ENCODE measurements around the gene NUDT8. TPM values are rescaled to one million over a fixed set of nuclear protein-coding genes. Genes with fewer than 3 reads are reported as not detected.
"Not testable (repeated sequence)": the region's sequence is repeated elsewhere in the genome, so short reads cannot be mapped to it uniquely, and the experiment has no call there.

NUDT8 gene
- polyA plus RNA-seq, 1 donor (not counting 4 experiments of a cell fraction or from before 2014, with no cell fraction given): 1.1 TPM

GRCh38 chr11:67627441-67627811 lies 2.3 kb downstream of the NUDT8 start:
- Histone ChIP-seq H2AFZ (ENCODE audit: control insufficient read depth, low read length) (no peak overlapping the region), H4K20me1 (ENCODE audit: control insufficient read depth, extremely low read depth, insufficient read depth, low read length) (no peaks in the 10 kb centered on the region), H3K27me3 (ENCODE audit: control insufficient read depth, extremely low read depth, insufficient read depth, low read length) (no peaks in the 10 kb centered on the region), H3K4me1 (ENCODE audit: control insufficient read depth, extremely low read depth, insufficient read depth, low read length) (peaks cover 6% of the 10 kb centered on the region), H3K9me1 (ENCODE audit: control insufficient read depth, extremely low read depth, insufficient read depth, low read length) (no peaks in the 10 kb centered on the region), H3K79me2 (ENCODE audit: control insufficient read depth, insufficient read depth, low read length) (no peaks in the 10 kb centered on the region), H3K9ac (ENCODE audit: control insufficient read depth, extremely low read depth, insufficient read depth, low read length) (no peak overlapping the region), H3K9me3 (ENCODE audit: control insufficient read depth, low read depth, low read length) (no peaks in the 10 kb centered on the region), H3K36me3 (ENCODE audit: control insufficient read depth in 2 of 2, extremely low read depth in 1 of 2, insufficient read depth in 2 of 2, low read length in 2 of 2) (no peaks in the 10 kb centered on the region), H3K27ac (ENCODE audit: control insufficient read depth, insufficient read depth, low read length) (no peak overlapping the region), H3K4me3 (ENCODE audit: control insufficient read depth in 2 of 3, extremely low read depth in 1 of 3, insufficient read depth in 2 of 3, low read depth in 1 of 3, low read length in 3 of 3) (no peak overlapping the region), H3K4me2 (ENCODE audit: control insufficient read depth, extremely low read depth, insufficient read depth, low read depth, low read length) (no peak overlapping the region)
- dilution Hi-C loops (cut with MboI; ENCODE audit: extremely low pct_ligation_motif_present, low sequenced_read_pairs): no loop called here
- DNase-seq (ENCODE audit: low read depth, low spot score): no peak
- FAIRE-seq: no peak
- no peak for TF ChIP-seq EZH2 (IDR thresholded peaks at IDR 0.05; ENCODE audit: low read length)
- TF ChIP-seq, protein P1, sequence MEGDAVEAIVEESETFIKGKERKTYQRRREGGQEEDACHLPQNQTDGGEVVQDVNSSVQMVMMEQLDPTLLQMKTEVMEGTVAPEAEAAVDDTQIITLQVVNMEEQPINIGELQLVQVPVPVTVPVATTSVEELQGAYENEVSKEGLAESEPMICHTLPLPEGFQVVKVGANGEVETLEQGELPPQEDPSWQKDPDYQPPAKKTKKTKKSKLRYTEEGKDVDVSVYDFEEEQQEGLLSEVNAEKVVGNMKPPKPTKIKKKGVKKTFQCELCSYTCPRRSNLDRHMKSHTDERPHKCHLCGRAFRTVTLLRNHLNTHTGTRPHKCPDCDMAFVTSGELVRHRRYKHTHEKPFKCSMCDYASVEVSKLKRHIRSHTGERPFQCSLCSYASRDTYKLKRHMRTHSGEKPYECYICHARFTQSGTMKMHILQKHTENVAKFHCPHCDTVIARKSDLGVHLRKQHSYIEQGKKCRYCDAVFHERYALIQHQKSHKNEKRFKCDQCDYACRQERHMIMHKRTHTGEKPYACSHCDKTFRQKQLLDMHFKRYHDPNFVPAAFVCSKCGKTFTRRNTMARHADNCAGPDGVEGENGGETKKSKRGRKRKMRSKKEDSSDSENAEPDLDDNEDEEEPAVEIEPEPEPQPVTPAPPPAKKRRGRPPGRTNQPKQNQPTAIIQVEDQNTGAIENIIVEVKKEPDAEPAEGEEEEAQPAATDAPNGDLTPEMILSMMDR (optimal IDR thresholded peaks at IDR 0.05 in 1 of 3, IDR thresholded peaks at IDR 0.05 in 1 of 3, conservative IDR thresholded peaks at IDR 0.05 in 1 of 3; ENCODE audit: extremely low read depth in 1 of 3, insufficient read depth in 2 of 3, low read length in 3 of 3): no peak

- no peaks in the 10 kb centered on the region for H3K27me3 ChIP-seq (ENCODE audit: control insufficient read depth, extremely low read depth, insufficient read depth, low read length)
- H3K4me1 ChIP-seq (ENCODE audit: control insufficient read depth, extremely low read depth, insufficient read depth, low read length): peaks cover 6% of the 10 kb centered on the region
- no peaks in the 10 kb centered on the region for H3K36me3 ChIP-seq (ENCODE audit: control insufficient read depth in 2 of 2, extremely low read depth in 1 of 2, insufficient read depth in 2 of 2, low read length in 2 of 2)
- no peaks in the 10 kb centered on the region for H3K9me3 ChIP-seq (ENCODE audit: control insufficient read depth, low read depth, low read length)
- no peaks in the 10 kb centered on the region for H3K9me1 ChIP-seq (ENCODE audit: control insufficient read depth, extremely low read depth, insufficient read depth, low read length)
- H3K27ac ChIP-seq (ENCODE audit: control insufficient read depth, insufficient read depth, low read length): no peak overlapping the region
- H2AFZ ChIP-seq (ENCODE audit: control insufficient read depth, low read length): no peak overlapping the region
- dilution Hi-C loops (cut with MboI; ENCODE audit: extremely low pct_ligation_motif_present, low sequenced_read_pairs): no loop called here
- H4K20me1 ChIP-seq (ENCODE audit: control insufficient read depth, extremely low read depth, insufficient read depth, low read length): no peaks in the 10 kb centered on the region
- H3K4me3 ChIP-seq (ENCODE audit: control insufficient read depth in 2 of 3, extremely low read depth in 1 of 3, insufficient read depth in 2 of 3, low read depth in 1 of 3, low read length in 3 of 3): no peak overlapping the region
- H3K9ac ChIP-seq (ENCODE audit: control insufficient read depth, extremely low read depth, insufficient read depth, low read length): no peak overlapping the region
- no peak for TF ChIP-seq EZH2 (IDR thresholded peaks at IDR 0.05; ENCODE audit: low read length)
- TF ChIP-seq, protein P1 (optimal IDR thresholded peaks at IDR 0.05 in 1 of 3, IDR thresholded peaks at IDR 0.05 in 1 of 3, conservative IDR thresholded peaks at IDR 0.05 in 1 of 3; ENCODE audit: extremely low read depth in 1 of 3, insufficient read depth in 2 of 3, low read length in 3 of 3): no peak
- no peaks in the 10 kb centered on the region for H3K79me2 ChIP-seq (ENCODE audit: control insufficient read depth, insufficient read depth, low read length)
- FAIRE-seq: no peak
- H3K4me2 ChIP-seq (ENCODE audit: control insufficient read depth, extremely low read depth, insufficient read depth, low read depth, low read length): no peak overlapping the region
- DNase-seq (ENCODE audit: low read depth, low spot score): no peak
These were observed 2.8 kb downstream of the NUDT8 start for GRCh38 chr11:67626970-67627369.

GRCh38 chr11:67626131-67626833 lies 3.5 kb downstream of the NUDT8 start:
- H3K4me3 ChIP-seq (ENCODE audit: control insufficient read depth in 2 of 3, extremely low read depth in 1 of 3, insufficient read depth in 2 of 3, low read depth in 1 of 3, low read length in 3 of 3); FAIRE-seq; H2AFZ ChIP-seq (ENCODE audit: control insufficient read depth, low read length); H3K79me2 ChIP-seq (ENCODE audit: control insufficient read depth, insufficient read depth, low read length); H3K27me3 ChIP-seq (ENCODE audit: control insufficient read depth, extremely low read depth, insufficient read depth, low read length); H4K20me1 ChIP-seq (ENCODE audit: control insufficient read depth, extremely low read depth, insufficient read depth, low read length); H3K4me2 ChIP-seq (ENCODE audit: control insufficient read depth, extremely low read depth, insufficient read depth, low read depth, low read length); H3K36me3 ChIP-seq (ENCODE audit: control insufficient read depth in 2 of 2, extremely low read depth in 1 of 2, insufficient read depth in 2 of 2, low read length in 2 of 2); H3K9ac ChIP-seq (ENCODE audit: control insufficient read depth, extremely low read depth, insufficient read depth, low read length); H3K27ac ChIP-seq (ENCODE audit: control insufficient read depth, insufficient read depth, low read length); H3K9me1 ChIP-seq (ENCODE audit: control insufficient read depth, extremely low read depth, insufficient read depth, low read length); H3K4me1 ChIP-seq (ENCODE audit: control insufficient read depth, extremely low read depth, insufficient read depth, low read length); dilution Hi-C loops (cut with MboI; ENCODE audit: extremely low pct_ligation_motif_present, low sequenced_read_pairs); DNase-seq (ENCODE audit: low read depth, low spot score); H3K9me3 ChIP-seq (ENCODE audit: control insufficient read depth, low read depth, low read length): not testable (repeated sequence)

- H3K27me3 ChIP-seq (ENCODE audit: control insufficient read depth, extremely low read depth, insufficient read depth, low read length); dilution Hi-C loops (cut with MboI; ENCODE audit: extremely low pct_ligation_motif_present, low sequenced_read_pairs); H3K4me2 ChIP-seq (ENCODE audit: control insufficient read depth, extremely low read depth, insufficient read depth, low read depth, low read length); H4K20me1 ChIP-seq (ENCODE audit: control insufficient read depth, extremely low read depth, insufficient read depth, low read length); FAIRE-seq; H3K79me2 ChIP-seq (ENCODE audit: control insufficient read depth, insufficient read depth, low read length); H2AFZ ChIP-seq (ENCODE audit: control insufficient read depth, low read length); DNase-seq (ENCODE audit: low read depth, low spot score); H3K9me3 ChIP-seq (ENCODE audit: control insufficient read depth, low read depth, low read length); H3K4me1 ChIP-seq (ENCODE audit: control insufficient read depth, extremely low read depth, insufficient read depth, low read length); H3K27ac ChIP-seq (ENCODE audit: control insufficient read depth, insufficient read depth, low read length); H3K36me3 ChIP-seq (ENCODE audit: control insufficient read depth in 2 of 2, extremely low read depth in 1 of 2, insufficient read depth in 2 of 2, low read length in 2 of 2); H3K4me3 ChIP-seq (ENCODE audit: control insufficient read depth in 2 of 3, extremely low read depth in 1 of 3, insufficient read depth in 2 of 3, low read depth in 1 of 3, low read length in 3 of 3); H3K9ac ChIP-seq (ENCODE audit: control insufficient read depth, extremely low read depth, insufficient read depth, low read length); H3K9me1 ChIP-seq (ENCODE audit: control insufficient read depth, extremely low read depth, insufficient read depth, low read length): not testable (repeated sequence)
These were observed 5.9 kb downstream of the NUDT8 start for GRCh38 chr11:67623795-67624194.
